Loucy (cell line): ENCODE results near the gene AHNAK.

Experiments used
- H2AFZ ChIP-seq: fragments of 200-600 bp; sonication (generic); 2 replicates; pipeline ENCODE4 v1.6.0; 2016; ENCODE audit warnings: antibody characterized with exemption, mild to moderate bottlenecking, low read length, moderate library complexity
- H3F3A ChIP-seq: fragments of 200-600 bp; 2 replicates; pipeline ENCODE4 v1.6.0; 2016; ENCODE audit warnings: antibody characterized with exemption, low read depth, mild to moderate bottlenecking
- H3K27me3 ChIP-seq: fragments of 200-600 bp; sonication (generic); 2 replicates; pipeline ENCODE4 v1.6.1; 2014; ENCODE audit warnings: low read length, mild to moderate bottlenecking; ENCODE audit not compliant: insufficient read depth, poor library complexity, severe bottlenecking
- H3K36me3 ChIP-seq: fragments of 200-600 bp; sonication (generic); 2 replicates; pipeline ENCODE4 v1.6.1; 2016; ENCODE audit warnings: low read length; ENCODE audit not compliant: insufficient read depth
- H3K4me1 ChIP-seq: fragments of 200-600 bp; sonication (generic); 2 replicates; pipeline ENCODE4 v1.5.1; 2014; ENCODE audit warnings: low read length, mild to moderate bottlenecking; ENCODE audit not compliant: insufficient read depth, poor library complexity, severe bottlenecking
- H3K4me2 ChIP-seq: fragments of 200-600 bp; sonication (generic); 2 replicates; pipeline ENCODE4 v1.6.0; 2014; ENCODE audit warnings: antibody characterized with exemption, low read length, low read depth, mild to moderate bottlenecking; ENCODE audit not compliant: poor library complexity, severe bottlenecking
- H3K4me3 ChIP-seq: fragments of 200-600 bp; sonication (generic); 2 replicates; pipeline ENCODE4 v1.5.1; 2014; ENCODE audit warnings: low read length, mild to moderate bottlenecking, mixed read lengths; ENCODE audit not compliant: poor library complexity, severe bottlenecking
- H3K79me2 ChIP-seq: fragments of 200-600 bp; sonication (generic); 2 replicates; pipeline ENCODE4 v1.6.1; 2014; ENCODE audit warnings: low read length; ENCODE audit not compliant: insufficient read depth
- H3K9ac ChIP-seq: fragments of 200-600 bp; sonication (generic); 2 replicates; pipeline ENCODE4 v1.6.0; 2014; ENCODE audit warnings: mild to moderate bottlenecking, low read depth, low read length, moderate library complexity; ENCODE audit not compliant: poor library complexity, severe bottlenecking
- H3K9me2 ChIP-seq: fragments of 200-600 bp; sonication (generic); replicated peaks from 2 replicates; pipeline ENCODE4 v1.6.1; 2016; ENCODE audit warnings: low read depth, low read length, mixed read lengths
- H3K9me3 ChIP-seq: fragments of 200-600 bp; sonication (generic); 2 replicates; pipeline ENCODE4 v1.6.1; 2014; ENCODE audit warnings: mild to moderate bottlenecking, antibody characterized with exemption, low read length, low read depth; ENCODE audit not compliant: insufficient read depth
- H4K20me1 ChIP-seq: fragments of 200-600 bp; sonication (generic); 2 replicates; pipeline ENCODE4 v1.6.0; 2014; ENCODE audit warnings: antibody characterized with exemption, low read length, mild to moderate bottlenecking; ENCODE audit not compliant: insufficient read depth, poor library complexity, severe bottlenecking
- CTCF ChIP-seq: fragments of 200-600 bp; sonication (generic); conservative IDR thresholded peaks from 2 replicates; pipeline ENCODE4 v1.5.1; 2014; ENCODE audit warnings: mild to moderate bottlenecking, antibody characterized with exemption, low read length
- EZH2phosphoT487 ChIP-seq: fragments of 200-600 bp; IDR thresholded peaks from 2 replicates; pipeline ENCODE4 v1.6.1; 2018; ENCODE audit warnings: antibody characterized with exemption, mild to moderate bottlenecking, moderate library complexity, borderline replicate concordance

AHNAK gene

DNA sequence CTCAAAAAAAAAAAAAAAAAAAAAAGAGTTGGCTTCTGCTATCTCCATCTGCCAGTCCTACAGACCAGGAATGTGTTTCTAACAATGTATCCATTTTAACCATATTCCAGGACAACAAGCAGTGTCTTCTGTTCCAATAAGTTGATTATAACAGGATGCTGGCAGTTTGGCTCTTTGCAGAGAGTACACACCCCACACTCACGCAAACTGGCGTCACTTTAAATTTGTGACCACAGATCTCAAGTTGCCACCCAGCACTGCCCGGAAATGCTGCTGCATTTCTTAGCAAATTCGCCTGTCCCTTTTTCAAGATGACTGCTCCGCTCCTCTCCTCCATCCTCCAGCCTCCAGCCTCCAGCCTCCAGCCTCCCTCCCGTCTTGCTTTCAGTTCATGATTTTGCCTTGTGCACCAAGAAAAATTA, 83.5 kb downstream of the AHNAK start:
- Histone ChIP-seq H2AFZ (peak overlapping the region; percentile 24; the same call in 1 of the 2 replicates), H3K9ac (no peak overlapping the region), H3K79me2 (no peaks in the 10 kb centered on the region), H3K36me3 (no peaks in the 10 kb centered on the region), H3K27me3 (no peaks in the 10 kb centered on the region), H3K9me2 (no peaks in the 10 kb centered on the region), H3K9me3 (no peaks in the 10 kb centered on the region), H3K4me1 (peaks cover 3% of the 10 kb centered on the region), H3K4me2 (no peak overlapping the region), H3F3A (no peaks in the 10 kb centered on the region), H3K4me3 (no peak overlapping the region), H4K20me1 (no peaks in the 10 kb centered on the region)
- TF ChIP-seq EZH2phosphoT487 (no peak), CTCF (no peak)

DNA sequence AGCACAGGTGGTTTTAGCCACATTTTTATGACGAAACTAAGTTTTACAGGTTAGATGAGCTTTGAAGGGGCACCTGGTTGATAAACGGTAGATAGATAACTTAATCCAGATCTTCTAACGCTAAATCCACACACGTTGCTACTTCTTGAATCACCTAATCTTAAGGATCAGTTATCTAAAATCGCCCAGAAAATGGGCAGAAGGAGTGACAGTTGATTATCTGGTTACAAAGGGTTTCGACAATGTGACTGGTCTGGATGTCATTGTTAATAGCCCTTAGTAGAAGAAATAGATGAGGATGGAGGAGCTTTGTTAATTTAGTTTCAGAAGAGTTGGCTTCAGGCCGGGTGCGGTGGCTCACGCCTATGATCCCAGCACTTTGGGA, 84.1 kb downstream of the AHNAK start:
- Histone ChIP-seq H3K9ac (no peak overlapping the region), H4K20me1 (no peaks in the 10 kb centered on the region), H3K4me1 (peaks cover 3% of the 10 kb centered on the region), H2AFZ (no peak overlapping the region), H3K79me2 (no peaks in the 10 kb centered on the region), H3K4me2 (no peak overlapping the region), H3K4me3 (no peak overlapping the region), H3K36me3 (no peaks in the 10 kb centered on the region), H3K9me2 (no peaks in the 10 kb centered on the region), H3K9me3 (no peaks in the 10 kb centered on the region), H3K27me3 (no peaks in the 10 kb centered on the region), H3F3A (no peaks in the 10 kb centered on the region)
- TF ChIP-seq CTCF (no peak), EZH2phosphoT487 (no peak)

DNA sequence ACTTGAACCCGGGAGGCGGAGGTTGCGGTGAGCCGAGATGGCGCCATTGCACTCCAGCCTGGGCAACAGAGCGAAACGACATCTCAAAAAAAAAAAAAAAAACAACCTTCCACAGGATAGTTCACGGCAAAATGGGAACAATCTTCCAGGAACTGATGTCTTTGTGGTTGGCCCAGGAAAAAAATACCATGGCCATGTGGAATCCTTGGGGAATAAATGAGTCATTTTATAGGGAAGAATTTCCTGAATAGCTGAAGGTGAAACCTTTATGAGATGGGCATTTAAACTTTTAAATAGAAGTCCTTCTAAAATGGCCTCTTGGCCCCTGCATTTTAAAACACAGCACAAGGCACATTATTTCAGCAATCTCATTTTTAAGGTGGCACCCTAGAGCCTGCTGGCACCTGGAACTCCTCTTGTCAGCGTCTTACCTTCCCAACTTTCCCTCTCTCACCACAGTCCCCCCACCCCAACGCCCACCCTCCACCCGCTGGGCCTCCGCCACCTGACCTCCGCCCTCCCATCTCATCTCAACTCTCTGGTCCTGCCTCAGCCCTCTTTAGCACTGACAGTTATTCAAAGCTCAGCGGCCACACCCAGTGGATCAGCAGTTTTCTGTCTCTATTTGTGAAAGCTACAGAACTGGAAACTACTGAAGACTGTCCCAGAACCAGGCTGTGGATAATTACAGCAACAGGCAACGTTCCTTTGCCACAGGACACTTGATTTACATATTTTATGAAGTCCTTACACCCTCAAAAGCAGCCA, 84.7 kb downstream of the AHNAK start:
- no peaks in the 10 kb centered on the region for H3K9me2 ChIP-seq
- peaks cover 3% of the 10 kb centered on the region for H3K4me1 ChIP-seq
- H4K20me1 ChIP-seq = no peaks in the 10 kb centered on the region
- no peaks in the 10 kb centered on the region for H3K9me3 ChIP-seq
- no peak overlapping the region for H3K4me3 ChIP-seq
- H3K27me3 ChIP-seq = no peaks in the 10 kb centered on the region
- TF ChIP-seq EZH2phosphoT487 (no peak), CTCF (no peak)
- no peaks in the 10 kb centered on the region for H3K36me3 ChIP-seq
- no peaks in the 10 kb centered on the region for H3K79me2 ChIP-seq
- H2AFZ ChIP-seq = no peak overlapping the region
- H3K9ac ChIP-seq = no peak overlapping the region
- H3F3A ChIP-seq = no peaks in the 10 kb centered on the region
- no peak overlapping the region for H3K4me2 ChIP-seq
